IPS-15b (cell line): ENCODE data around the gene KDM6A.
"Not testable (repeated sequence)": the region's sequence is repeated elsewhere in the genome, so short reads cannot be mapped to it uniquely, and the experiment has no call there.

Experiments
- H3K27me3 ChIP-seq: one replicate; pipeline ENCODE4 v1.6.1; 2013; ENCODE audit warnings: low read length; ENCODE audit not compliant: control insufficient read depth, insufficient read depth
- H3K36me3 ChIP-seq: one replicate; pipeline ENCODE4 v1.6.1; 2013; ENCODE audit warnings: low read length; ENCODE audit not compliant: control insufficient read depth, insufficient read depth
- H3K4me1 ChIP-seq: one replicate; pipeline ENCODE4 v1.6.1; 2013; ENCODE audit warnings: mild to moderate bottlenecking, low read length; ENCODE audit not compliant: control insufficient read depth, insufficient read depth
- H3K4me3 ChIP-seq: one replicate; pipeline ENCODE4 v1.5.1; 2013; ENCODE audit warnings: low read depth, low read length
- H3K9ac ChIP-seq: one replicate; pipeline ENCODE4 v1.6.1; 2013; ENCODE audit warnings: low read depth, mild to moderate bottlenecking, low read length
- H3K9me3 ChIP-seq: one replicate; pipeline ENCODE4 v1.6.1; 2013; ENCODE audit warnings: mild to moderate bottlenecking, low read length; ENCODE audit not compliant: control insufficient read depth, insufficient read depth

The KDM6A gene

GRCh38 chrX:44910508-44910907 lies 37.5 kb downstream of the KDM6A start:
- not testable (repeated sequence) for H3K9ac ChIP-seq, H3K4me1 ChIP-seq, H3K36me3 ChIP-seq, H3K4me3 ChIP-seq, H3K27me3 ChIP-seq, H3K9me3 ChIP-seq

- not testable (repeated sequence) for H3K4me3 ChIP-seq, H3K9ac ChIP-seq, H3K27me3 ChIP-seq, H3K9me3 ChIP-seq, H3K4me1 ChIP-seq, H3K36me3 ChIP-seq
Measured at GRCh38 chrX:44911074-44911600, 38.1 kb downstream of the KDM6A start.

GRCh38 chrX:44913656-44914531 lies 40.9 kb downstream of the KDM6A start:
- H3K9me3 ChIP-seq: peaks cover 4% of the 10 kb centered on the region
- no peaks in the 10 kb centered on the region for H3K27me3 ChIP-seq
- H3K36me3 ChIP-seq: no peaks in the 10 kb centered on the region
- H3K9ac ChIP-seq: no peak overlapping the region
- no peaks in the 10 kb centered on the region for H3K4me1 ChIP-seq
- H3K4me3 ChIP-seq: no peak overlapping the region

- Histone ChIP-seq H3K9me3 (peaks cover 4% of the 10 kb centered on the region), H3K36me3 (no peaks in the 10 kb centered on the region), H3K27me3 (no peaks in the 10 kb centered on the region), H3K4me3 (no peak overlapping the region), H3K9ac (no peak overlapping the region), H3K4me1 (no peaks in the 10 kb centered on the region)
Measured at GRCh38 chrX:44914532-44915198, 41.7 kb downstream of the KDM6A start.

GRCh38 chrX:44915361-44915868 lies 42.4 kb downstream of the KDM6A start:
- no peaks in the 10 kb centered on the region for H3K4me1 ChIP-seq
- no peaks in the 10 kb centered on the region for H3K36me3 ChIP-seq
- H3K9ac ChIP-seq: no peak overlapping the region
- H3K9me3 ChIP-seq: peaks cover 4% of the 10 kb centered on the region
- H3K4me3 ChIP-seq: no peak overlapping the region
- H3K27me3 ChIP-seq: no peaks in the 10 kb centered on the region

GRCh38 chrX:44918722-44919121 lies 45.7 kb downstream of the KDM6A start:
- Histone ChIP-seq H3K27me3 (no peaks in the 10 kb centered on the region), H3K4me1 (no peaks in the 10 kb centered on the region), H3K4me3 (no peak overlapping the region), H3K36me3 (no peaks in the 10 kb centered on the region), H3K9ac (no peak overlapping the region), H3K9me3 (no peaks in the 10 kb centered on the region)

- no peak overlapping the region for H3K9ac ChIP-seq
- H3K9me3 ChIP-seq: no peaks in the 10 kb centered on the region
- no peaks in the 10 kb centered on the region for H3K27me3 ChIP-seq
- H3K36me3 ChIP-seq: no peaks in the 10 kb centered on the region
- no peak overlapping the region for H3K4me3 ChIP-seq
- H3K4me1 ChIP-seq: no peaks in the 10 kb centered on the region
Measured at GRCh38 chrX:44922980-44923379, 50.0 kb downstream of the KDM6A start.

- no peak overlapping the region for H3K9ac ChIP-seq
- no peaks in the 10 kb centered on the region for H3K27me3 ChIP-seq
- no peaks in the 10 kb centered on the region for H3K9me3 ChIP-seq
- no peak overlapping the region for H3K4me3 ChIP-seq
- no peaks in the 10 kb centered on the region for H3K4me1 ChIP-seq
- H3K36me3 ChIP-seq: no peaks in the 10 kb centered on the region
Measured at GRCh38 chrX:44927398-44927797, 54.4 kb downstream of the KDM6A start.

- Histone ChIP-seq H3K27me3 (no peaks in the 10 kb centered on the region), H3K4me1 (no peaks in the 10 kb centered on the region), H3K36me3 (no peaks in the 10 kb centered on the region), H3K9me3 (no peaks in the 10 kb centered on the region), H3K9ac (no peak overlapping the region), H3K4me3 (no peak overlapping the region)
Measured at GRCh38 chrX:44931441-44931973, 58.5 kb downstream of the KDM6A start.

GRCh38 chrX:44935172-44935571 lies 62.2 kb downstream of the KDM6A start:
- H3K36me3 ChIP-seq: no peaks in the 10 kb centered on the region

GRCh38 chrX:44935640-44936039 lies 62.7 kb downstream of the KDM6A start:
- no peak overlapping the region for H3K4me3 ChIP-seq
- no peaks in the 10 kb centered on the region for H3K4me1 ChIP-seq
- no peak overlapping the region for H3K9ac ChIP-seq
- H3K27me3 ChIP-seq: no peaks in the 10 kb centered on the region
- no peaks in the 10 kb centered on the region for H3K36me3 ChIP-seq
- H3K9me3 ChIP-seq: no peaks in the 10 kb centered on the region

More at GRCh38 chrX:44935172-44935571, 62.2 kb downstream of the KDM6A start:
- Histone ChIP-seq H3K9me3 (no peaks in the 10 kb centered on the region), H3K4me3 (no peak overlapping the region), H3K9ac (no peak overlapping the region), H3K27me3 (no peaks in the 10 kb centered on the region), H3K4me1 (no peaks in the 10 kb centered on the region)
